ENCODE results near the gene NECTIN1. TPM values are rescaled to one million over a fixed set of nuclear protein-coding genes. Genes with fewer than 3 reads are reported as not detected.

NECTIN1 gene
- total and polyA plus RNA-seq, 4 donors: 1.3 to 7.1 (median 4.9) TPM

DNA sequence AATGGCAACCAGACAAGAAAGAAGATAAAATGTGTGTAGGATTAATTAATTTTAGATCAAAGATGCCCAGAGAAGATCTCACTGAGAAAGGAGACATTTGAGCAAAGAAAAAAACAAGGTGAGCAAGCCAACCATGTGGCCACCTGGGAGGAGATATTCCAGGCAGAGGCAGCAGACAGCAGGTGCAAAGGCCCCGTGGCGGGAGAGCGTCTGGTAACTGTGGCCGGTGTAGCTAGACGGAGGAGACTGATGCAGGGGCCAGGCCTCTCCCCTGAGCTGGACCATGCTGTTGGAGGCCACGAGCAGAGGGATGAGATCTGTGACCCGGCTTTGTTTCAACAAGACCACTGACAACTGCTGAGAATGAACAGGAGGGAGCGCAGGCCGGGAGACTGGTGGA lies 23.6 kb downstream of the NECTIN1 start:
- Histone ChIP-seq H3K9me3 (ENCODE audit: control insufficient read depth, low read length) (no peaks in the 10 kb centered on the region), H3K27me3 (ENCODE audit: control insufficient read depth in 1 of 2, insufficient read depth in 2 of 2, low read length in 1 of 2) (no peaks in the 10 kb centered on the region), H3K4me3 (ENCODE audit: low read length in 2 of 2) (no peak overlapping the region), H3K4me1 (ENCODE audit: control insufficient read depth in 1 of 2, insufficient read depth in 2 of 2, low read length in 2 of 2) (no peaks in the 10 kb centered on the region), H3K36me3 (ENCODE audit: control insufficient read depth in 1 of 2, insufficient read depth in 2 of 2, low read length in 1 of 2) (no peaks in the 10 kb centered on the region), H3K27ac (ENCODE audit: low read depth in 1 of 2, low read length in 2 of 2) (no peak overlapping the region)
- ATAC-seq (ENCODE audit: low FRiP score): no peak
- no peak for DNase-seq
- 95 to 98% methylated on average over 9 of the region's 9 CpGs for WGBS, 2 donors
- intact Hi-C loops (cut with DNase I): no loop called here

GRCh38 chr11:119704849-119705248 lies 24.2 kb downstream of the NECTIN1 start:
- no peaks in the 10 kb centered on the region for H3K36me3 ChIP-seq (ENCODE audit: control insufficient read depth in 1 of 2, insufficient read depth in 2 of 2, low read length in 1 of 2)

GRCh38 chr11:119701591-119702549 lies 27.1 kb downstream of the NECTIN1 start:
- Histone ChIP-seq H3K4me3 (ENCODE audit: low read length in 2 of 2) (no peak overlapping the region), H3K36me3 (ENCODE audit: control insufficient read depth in 1 of 2, insufficient read depth in 2 of 2, low read length in 1 of 2) (no peaks in the 10 kb centered on the region), H3K27ac (ENCODE audit: low read depth in 1 of 2, low read length in 2 of 2) (no peak overlapping the region), H3K4me1 (ENCODE audit: control insufficient read depth in 1 of 2, insufficient read depth in 2 of 2, low read length in 2 of 2) (no peaks in the 10 kb centered on the region), H3K27me3 (ENCODE audit: control insufficient read depth in 1 of 2, insufficient read depth in 2 of 2, low read length in 1 of 2) (no peaks in the 10 kb centered on the region), H3K9me3 (ENCODE audit: control insufficient read depth, low read length) (no peaks in the 10 kb centered on the region)
- intact Hi-C loops (cut with DNase I): no loop called here
- DNase-seq (no peak), ATAC-seq (ENCODE audit: low FRiP score) (no peak)
- 92 to 94% methylated on average over 15 of the region's 15 CpGs for WGBS, 2 donors

More at GRCh38 chr11:119704849-119705248, 24.2 kb downstream of the NECTIN1 start:
- intact Hi-C loops (cut with DNase I): no loop called here
- WGBS, 2 donors: 87 to 92% methylated on average over 2 of the region's 2 CpGs
- H3K27me3 ChIP-seq (ENCODE audit: control insufficient read depth in 1 of 2, insufficient read depth in 2 of 2, low read length in 1 of 2): no peaks in the 10 kb centered on the region
- no peak overlapping the region for H3K27ac ChIP-seq (ENCODE audit: low read depth in 1 of 2, low read length in 2 of 2)
- H3K9me3 ChIP-seq (ENCODE audit: control insufficient read depth, low read length): no peaks in the 10 kb centered on the region
- H3K4me3 ChIP-seq (ENCODE audit: low read length in 2 of 2): no peak overlapping the region
- ATAC-seq (ENCODE audit: low FRiP score) (no peak), DNase-seq (no peak)
- H3K4me1 ChIP-seq (ENCODE audit: control insufficient read depth in 1 of 2, insufficient read depth in 2 of 2, low read length in 2 of 2): no peaks in the 10 kb centered on the region

DNA sequence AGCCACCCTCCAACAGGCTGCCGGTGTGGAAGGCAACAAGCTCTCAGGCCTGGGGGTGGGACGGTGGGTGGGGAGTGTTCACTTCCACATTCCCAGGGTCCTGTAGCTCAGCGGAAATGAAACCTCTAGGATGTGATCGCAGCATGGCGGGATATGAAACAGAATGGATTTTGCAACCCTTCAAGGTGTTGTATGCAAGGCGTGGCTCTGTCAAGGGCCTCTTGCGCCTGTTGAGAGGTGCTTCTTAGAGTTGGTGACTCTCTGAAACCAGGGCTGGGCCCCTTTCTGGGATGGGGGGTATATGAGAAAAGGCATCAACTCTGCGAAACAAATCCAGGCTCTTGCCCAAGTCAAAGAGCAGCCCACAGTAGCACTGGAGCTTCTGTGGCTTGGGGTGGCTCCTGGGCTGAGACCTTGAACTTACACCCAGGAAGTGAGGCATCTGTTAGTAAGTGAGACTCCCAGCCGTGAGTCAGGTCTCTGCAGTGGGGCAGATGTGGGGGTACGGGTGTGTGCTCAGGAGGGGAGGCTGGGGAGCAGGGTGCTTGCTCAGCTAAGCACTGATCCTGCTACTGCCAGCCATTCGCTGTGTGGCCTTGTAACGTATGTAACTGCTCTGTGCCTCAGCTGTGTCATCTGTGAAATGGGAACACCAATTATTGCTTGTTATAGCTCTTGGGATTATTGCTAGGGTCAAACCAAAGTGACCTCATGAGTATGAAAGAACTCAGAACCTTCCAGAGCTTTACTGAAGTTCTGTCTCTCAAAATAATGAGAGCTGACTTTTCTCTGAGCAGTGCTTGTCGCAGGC lies 28.3 kb downstream of the NECTIN1 start:
- H3K4me3 ChIP-seq (ENCODE audit: low read length in 2 of 2): no peak overlapping the region
- intact Hi-C loops (cut with DNase I): no loop called here
- no peaks in the 10 kb centered on the region for H3K4me1 ChIP-seq (ENCODE audit: control insufficient read depth in 1 of 2, insufficient read depth in 2 of 2, low read length in 2 of 2)
- DNase-seq: no peak
- no peak for ATAC-seq (ENCODE audit: low FRiP score)
- H3K27ac ChIP-seq (ENCODE audit: low read depth in 1 of 2, low read length in 2 of 2): no peak overlapping the region
- 94 to 96% methylated on average over 13 of the region's 13 CpGs for WGBS, 2 donors
- H3K9me3 ChIP-seq (ENCODE audit: control insufficient read depth, low read length): no peaks in the 10 kb centered on the region
- no peaks in the 10 kb centered on the region for H3K36me3 ChIP-seq (ENCODE audit: control insufficient read depth in 1 of 2, insufficient read depth in 2 of 2, low read length in 1 of 2)
- no peaks in the 10 kb centered on the region for H3K27me3 ChIP-seq (ENCODE audit: control insufficient read depth in 1 of 2, insufficient read depth in 2 of 2, low read length in 1 of 2)

DNA sequence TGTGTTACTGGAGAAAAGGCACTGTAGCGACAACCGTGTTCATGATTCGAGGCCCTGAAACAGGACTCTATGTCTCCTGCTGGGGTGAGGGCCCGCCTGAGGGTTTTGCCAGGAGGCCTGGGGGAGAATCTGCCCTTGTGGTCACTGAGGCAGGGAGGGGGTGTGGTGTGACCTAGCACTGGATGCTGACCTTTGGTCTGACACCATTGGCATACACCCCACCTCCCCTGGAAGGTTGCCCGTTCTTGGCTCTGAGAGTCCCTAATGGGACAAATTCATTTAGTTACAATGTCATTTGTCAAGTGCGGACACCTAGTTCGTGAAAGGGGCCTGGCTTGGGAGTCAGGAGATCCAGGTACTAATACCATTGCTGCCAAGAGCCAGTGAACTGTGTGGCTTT lies 29.0 kb downstream of the NECTIN1 start:
- intact Hi-C loops (cut with DNase I): no loop called here
- 89 to 91% methylated on average over 7 of the region's 7 CpGs for WGBS, 2 donors
- no peak overlapping the region for H3K4me3 ChIP-seq (ENCODE audit: low read length in 2 of 2)
- no peaks in the 10 kb centered on the region for H3K36me3 ChIP-seq (ENCODE audit: control insufficient read depth in 1 of 2, insufficient read depth in 2 of 2, low read length in 1 of 2)
- H3K27ac ChIP-seq (ENCODE audit: low read depth in 1 of 2, low read length in 2 of 2): no peak overlapping the region
- no peaks in the 10 kb centered on the region for H3K27me3 ChIP-seq (ENCODE audit: control insufficient read depth in 1 of 2, insufficient read depth in 2 of 2, low read length in 1 of 2)
- no peaks in the 10 kb centered on the region for H3K9me3 ChIP-seq (ENCODE audit: control insufficient read depth, low read length)
- H3K4me1 ChIP-seq (ENCODE audit: control insufficient read depth in 1 of 2, insufficient read depth in 2 of 2, low read length in 2 of 2): no peaks in the 10 kb centered on the region
- DNase-seq: no peak
- no peak for ATAC-seq (ENCODE audit: low FRiP score)

- no peaks in the 10 kb centered on the region for H3K36me3 ChIP-seq (ENCODE audit: control insufficient read depth in 1 of 2, insufficient read depth in 2 of 2, low read length in 1 of 2)
- WGBS, 2 donors: 5 to 10% methylated on average over 13 of the region's 13 CpGs
- DNase-seq (peak; percentile 72 to 83), ATAC-seq (ENCODE audit: low FRiP score) (peak; percentile 76)
- H3K9me3 ChIP-seq (ENCODE audit: control insufficient read depth, low read length): no peaks in the 10 kb centered on the region
- no peak overlapping the region for H3K27ac ChIP-seq (ENCODE audit: low read depth in 1 of 2, low read length in 2 of 2)
- H3K4me3 ChIP-seq (ENCODE audit: low read length in 2 of 2): no peak overlapping the region
- H3K4me1 ChIP-seq (ENCODE audit: control insufficient read depth in 1 of 2, insufficient read depth in 2 of 2, low read length in 2 of 2): no peaks in the 10 kb centered on the region
- no peaks in the 10 kb centered on the region for H3K27me3 ChIP-seq (ENCODE audit: control insufficient read depth in 1 of 2, insufficient read depth in 2 of 2, low read length in 1 of 2)
- intact Hi-C loops (cut with DNase I): no loop called here
Measured at GRCh38 chr11:119699227-119699626, 29.8 kb downstream of the NECTIN1 start.

DNA sequence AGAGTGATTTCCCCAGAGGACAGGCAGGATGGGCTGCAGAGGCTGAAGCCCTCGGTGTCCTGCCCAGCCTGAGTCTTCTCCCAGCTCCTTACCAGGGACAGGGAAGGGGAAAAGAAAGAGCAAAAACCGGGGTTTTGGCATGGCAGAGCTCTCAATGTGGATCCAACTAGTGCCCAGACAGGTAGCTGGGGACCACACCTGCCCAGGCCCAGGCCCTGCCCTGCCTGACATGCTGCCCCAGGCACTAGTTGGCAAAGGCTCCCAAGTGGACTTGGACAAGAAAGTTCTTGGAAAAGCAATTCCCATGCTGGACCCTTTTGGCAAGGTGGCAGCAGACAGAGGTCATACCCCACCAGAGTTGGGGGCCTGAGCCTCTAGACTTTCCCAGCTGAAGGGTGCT lies 31.1 kb downstream of the NECTIN1 start:
- intact Hi-C loops (cut with DNase I): no loop called here
- Histone ChIP-seq H3K36me3 (ENCODE audit: control insufficient read depth in 1 of 2, insufficient read depth in 2 of 2, low read length in 1 of 2) (no peaks in the 10 kb centered on the region), H3K4me1 (ENCODE audit: control insufficient read depth in 1 of 2, insufficient read depth in 2 of 2, low read length in 2 of 2) (no peaks in the 10 kb centered on the region)

DNA sequence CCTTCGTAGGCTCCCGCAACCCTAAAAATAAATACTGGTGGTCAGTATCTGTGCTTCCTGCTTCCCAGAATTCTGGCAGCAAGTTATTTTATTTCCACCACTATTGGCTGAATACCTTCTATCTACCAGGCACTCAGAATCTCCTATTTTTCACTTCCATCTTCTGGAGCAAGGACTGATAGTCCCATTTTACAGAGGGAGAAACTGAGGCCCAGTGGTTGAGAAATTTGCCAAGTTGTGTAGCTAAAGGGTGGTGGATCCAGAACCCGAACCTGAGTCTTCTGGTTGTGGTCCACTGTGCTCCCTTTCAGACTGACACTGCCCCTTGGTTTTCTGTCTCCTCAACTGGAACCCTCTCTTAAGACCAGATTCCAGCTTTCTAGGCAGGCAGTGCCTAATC lies 31.6 kb downstream of the NECTIN1 start:
- 88 to 90% methylated on average over 3 of the region's 3 CpGs for WGBS, 2 donors
- Histone ChIP-seq H3K27ac (ENCODE audit: low read depth in 1 of 2, low read length in 2 of 2) (no peak overlapping the region), H3K4me3 (ENCODE audit: low read length in 2 of 2) (no peak overlapping the region), H3K27me3 (ENCODE audit: control insufficient read depth in 1 of 2, insufficient read depth in 2 of 2, low read length in 1 of 2) (no peaks in the 10 kb centered on the region), H3K9me3 (ENCODE audit: control insufficient read depth, low read length) (no peaks in the 10 kb centered on the region), H3K36me3 (ENCODE audit: control insufficient read depth in 1 of 2, insufficient read depth in 2 of 2, low read length in 1 of 2) (no peaks in the 10 kb centered on the region), H3K4me1 (ENCODE audit: control insufficient read depth in 1 of 2, insufficient read depth in 2 of 2, low read length in 2 of 2) (no peaks in the 10 kb centered on the region)
- DNase-seq: no peak
- intact Hi-C loops (cut with DNase I): no loop called here
- no peak for ATAC-seq (ENCODE audit: low FRiP score)

More for the DNA sequence above, 31.1 kb downstream of the NECTIN1 start:
- no peak overlapping the region for H3K27ac ChIP-seq (ENCODE audit: low read depth in 1 of 2, low read length in 2 of 2)
- no peaks in the 10 kb centered on the region for H3K27me3 ChIP-seq (ENCODE audit: control insufficient read depth in 1 of 2, insufficient read depth in 2 of 2, low read length in 1 of 2)
- no peaks in the 10 kb centered on the region for H3K9me3 ChIP-seq (ENCODE audit: control insufficient read depth, low read length)
- H3K4me3 ChIP-seq (ENCODE audit: low read length in 2 of 2): no peak overlapping the region
- DNase-seq (no peak), ATAC-seq (ENCODE audit: low FRiP score) (no peak)
- WGBS, 2 donors: 66 to 88% methylated on average over 2 of the region's 2 CpGs

Data from aorta (tissue), 5 donors.